Large intestine (tissue), 3 donors: ENCODE measurements around the gene NEURL1. TPM values are rescaled to one million over a fixed set of nuclear protein-coding genes. Genes with fewer than 3 reads are reported as not detected.

Source experiments
- DNase-seq, 2 donors: peaks; one replicate each; pipeline versions ENCODE4 v3.0.0 to v3.0.0-alpha.2; 2013
- H3K27ac ChIP-seq: one replicate; pipeline ENCODE4 v1.5.1; 2013; ENCODE audit warnings: low read length
- H3K27me3 ChIP-seq: 2 replicates; pipeline ENCODE4 v1.6.1; 2013; ENCODE audit warnings: low read length; ENCODE audit not compliant: control insufficient read depth, insufficient read depth
- H3K36me3 ChIP-seq: 2 replicates; pipeline ENCODE4 v1.6.1; 2013; ENCODE audit warnings: low read length; ENCODE audit not compliant: control insufficient read depth, insufficient read depth
- H3K4me1 ChIP-seq: one replicate; pipeline ENCODE4 v1.6.1; 2013; ENCODE audit warnings: low read length; ENCODE audit not compliant: control insufficient read depth, insufficient read depth
- H3K4me3 ChIP-seq: one replicate; pipeline ENCODE4 v1.5.1; 2013; ENCODE audit warnings: low read length
- H3K9me3 ChIP-seq: one replicate; pipeline ENCODE4 v1.6.1; 2013; ENCODE audit warnings: mild to moderate bottlenecking, low read depth, low read length, moderate library complexity; ENCODE audit not compliant: control insufficient read depth
- WGBS: methylation state at CpG from one replicate; pipeline ENCODE4 v1.1.5; 2013; ENCODE audit warnings: low lambda C conversion rate; ENCODE audit not compliant: insufficient coverage; 5-methylcytosine and 5-hydroxymethylcytosine counted together
- polyA plus RNA-seq: library from polyadenylated mRNA; unstranded; fragments of 120-200 nt; gene quantifications from one replicate; pipeline ENCODE4 v1.2.1, GENCODE V29; 2013

The NEURL1 gene
- polyA plus RNA-seq, 1 donor = 34.9 TPM

GRCh38 chr10:103507235-103508191 is 14.0 kb downstream of the NEURL1 start:
- Histone ChIP-seq H3K4me3 (no peak overlapping the region), H3K27ac (peak overlapping the region; percentile 53), H3K36me3 (no peaks in the 10 kb centered on the region), H3K4me1 (peaks cover 76% of the 10 kb centered on the region), H3K9me3 (no peaks in the 10 kb centered on the region), H3K27me3 (no peaks in the 10 kb centered on the region)
- DNase-seq = peak; percentile 69 to 82
- no CpG with 5 or more reads among the region's 10 CpGs for WGBS

- no peak overlapping the region for H3K27ac ChIP-seq
- no peaks in the 10 kb centered on the region for H3K36me3 ChIP-seq
- H3K9me3 ChIP-seq = no peaks in the 10 kb centered on the region
- no peak overlapping the region for H3K4me3 ChIP-seq
- no CpG with 5 or more reads among the region's 8 CpGs for WGBS
- peaks cover 86% of the 10 kb centered on the region for H3K4me1 ChIP-seq
- peak in 1 of 2 donors; percentile 18 for DNase-seq
- H3K27me3 ChIP-seq = no peaks in the 10 kb centered on the region
These were observed 16.7 kb downstream of the NEURL1 start for GRCh38 chr10:103510046-103510685.

GRCh38 chr10:103510791-103511752 is 17.6 kb downstream of the NEURL1 start:
- Histone ChIP-seq H3K4me3 (no peak overlapping the region), H3K27me3 (no peaks in the 10 kb centered on the region), H3K9me3 (no peaks in the 10 kb centered on the region), H3K27ac (peak overlapping the region; percentile 97), H3K4me1 (peaks cover 87% of the 10 kb centered on the region), H3K36me3 (no peaks in the 10 kb centered on the region)
- WGBS = 40% methylated on average over 2 of the region's 10 CpGs
- peak in 1 of 2 donors; percentile 90 for DNase-seq

GRCh38 chr10:103512166-103512565 is 18.7 kb downstream of the NEURL1 start:
- Histone ChIP-seq H3K27me3 (no peaks in the 10 kb centered on the region), H3K4me3 (no peak overlapping the region), H3K27ac (peak overlapping the region; percentile 97), H3K4me1 (peaks cover 78% of the 10 kb centered on the region), H3K36me3 (no peaks in the 10 kb centered on the region), H3K9me3 (no peaks in the 10 kb centered on the region)
- DNase-seq = no peak

GRCh38 chr10:103512591-103513379 is 19.3 kb downstream of the NEURL1 start:
- H3K9me3 ChIP-seq = no peaks in the 10 kb centered on the region
- H3K27ac ChIP-seq = peak overlapping the region; percentile 97
- H3K4me3 ChIP-seq = peak overlapping the region; percentile 1
- peak; percentile 90 to 96 for DNase-seq
- peaks cover 72% of the 10 kb centered on the region for H3K4me1 ChIP-seq
- no peaks in the 10 kb centered on the region for H3K36me3 ChIP-seq
- 30% methylated on average over 2 of the region's 13 CpGs for WGBS
- no peaks in the 10 kb centered on the region for H3K27me3 ChIP-seq

GRCh38 chr10:103513380-103514060 is 20.0 kb downstream of the NEURL1 start:
- no CpG with 5 or more reads among the region's 8 CpGs for WGBS
- Histone ChIP-seq H3K4me3 (no peak overlapping the region), H3K27ac (peak overlapping the region; percentile 97), H3K4me1 (peaks cover 65% of the 10 kb centered on the region), H3K9me3 (no peaks in the 10 kb centered on the region), H3K36me3 (no peaks in the 10 kb centered on the region), H3K27me3 (no peaks in the 10 kb centered on the region)
- DNase-seq = no peak

GRCh38 chr10:103514244-103514643 is 20.7 kb downstream of the NEURL1 start:
- no CpG with 5 or more reads among the region's 5 CpGs for WGBS
- Histone ChIP-seq H3K27me3 (no peaks in the 10 kb centered on the region), H3K4me1 (peaks cover 61% of the 10 kb centered on the region), H3K27ac (peak overlapping the region; percentile 17), H3K36me3 (no peaks in the 10 kb centered on the region), H3K9me3 (no peaks in the 10 kb centered on the region), H3K4me3 (no peak overlapping the region)
- DNase-seq = no peak

GRCh38 chr10:103517234-103518085 is 24.0 kb downstream of the NEURL1 start:
- DNase-seq = no peak
- no peaks in the 10 kb centered on the region for H3K27me3 ChIP-seq
- no peaks in the 10 kb centered on the region for H3K9me3 ChIP-seq
- 100% methylated on average over 3 of the region's 5 CpGs for WGBS
- H3K4me1 ChIP-seq = peaks cover 28% of the 10 kb centered on the region
- no peaks in the 10 kb centered on the region for H3K36me3 ChIP-seq
- no peak overlapping the region for H3K4me3 ChIP-seq
- H3K27ac ChIP-seq = no peak overlapping the region
